ENCODE measurements around the gene FARS2. TPM values are rescaled to one million over a fixed set of nuclear protein-coding genes. Genes with fewer than 3 reads are reported as not detected.

Gene FARS2
- polyA plus RNA-seq, 3 donors, result 12.2 to 21.6 (median 17.7) TPM

DNA sequence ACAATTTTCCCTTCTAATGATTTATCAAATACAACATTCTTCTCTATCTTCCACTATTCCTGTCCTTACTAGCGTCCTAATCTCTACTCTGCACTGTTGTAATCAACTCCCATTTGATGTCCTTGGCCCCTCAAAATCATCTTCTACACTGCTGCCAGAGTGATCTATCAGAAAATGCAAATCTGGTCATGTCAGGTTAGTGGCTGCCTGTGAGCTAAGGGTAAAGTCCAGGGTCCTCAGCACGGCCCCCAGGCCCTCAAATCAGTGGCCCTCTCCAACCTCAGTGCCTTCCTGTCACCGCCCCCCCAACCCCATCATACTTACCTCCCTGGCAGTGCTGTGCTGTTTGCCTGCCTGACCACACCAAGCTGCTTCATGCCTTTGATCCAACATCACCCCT, 4.4 kb upstream of the FARS2 start:
- no peak overlapping the region for H3K27ac ChIP-seq (ENCODE audit: low read depth in 1 of 2, low read length in 2 of 2)
- DNase-seq, result no peak
- Mint-ChIP-seq H3K27me3 (ENCODE audit: low read depth in 3 of 3) (peaks cover 0 to 3% (median 0%) of the 10 kb centered on the region in 3 donors), H3K36me3 (peaks cover 9 to 16% of the 10 kb centered on the region in 2 donors), H3K9me3 (no peaks in the 10 kb centered on the region), H3K4me3 (no peak overlapping the region), H3K4me1 (peaks cover 11% of the 10 kb centered on the region), H3K27ac (no peak overlapping the region)
- intact Hi-C loops (cut with micrococcal nuclease), result no loop called here
- H3K9ac ChIP-seq (ENCODE audit: insufficient read depth, low read length, poor library complexity, severe bottlenecking), result no peak overlapping the region
- H3K4me1 ChIP-seq (ENCODE audit: control insufficient read depth in 1 of 2, insufficient read depth in 2 of 2, low read length in 2 of 2), result peaks cover 12 to 14% of the 10 kb centered on the region in 2 donors
- H3K79me2 ChIP-seq (ENCODE audit: insufficient read depth, low read length), result peaks cover 19% of the 10 kb centered on the region
- H4K20me1 ChIP-seq (ENCODE audit: insufficient read depth, low read length), result no peaks in the 10 kb centered on the region
- no peaks in the 10 kb centered on the region for H3K27me3 ChIP-seq (ENCODE audit: control insufficient read depth in 2 of 2, insufficient read depth in 2 of 2, low read length in 2 of 2)
- H3K4me2 ChIP-seq (replicated peaks; ENCODE audit: extremely low read depth, low read length, poor library complexity, severe bottlenecking), result no peak overlapping the region
- WGBS (ENCODE audit: insufficient coverage), result 92% methylated on average over 3 of the region's 3 CpGs
- no peak for TF ChIP-seq CTCF (IDR thresholded peaks at IDR 0.05)
- no peaks in the 10 kb centered on the region for H3K9me3 ChIP-seq (replicated peaks in 1 of 2; ENCODE audit: control insufficient read depth in 1 of 2, insufficient read depth in 1 of 2, low read length in 2 of 2)
- no peak overlapping the region for H2AFZ ChIP-seq (ENCODE audit: insufficient read depth, low read depth, low read length, poor library complexity, severe bottlenecking)
- no peak overlapping the region for H3K4me3 ChIP-seq (replicated peaks in 1 of 3; ENCODE audit: low read depth in 2 of 3, low read length in 3 of 3)
- peaks cover 0 to 7% of the 10 kb centered on the region in 2 donors for H3K36me3 ChIP-seq (replicated peaks in 1 of 2; ENCODE audit: control insufficient read depth in 1 of 2, insufficient read depth in 2 of 2, low read length in 2 of 2)

- intact Hi-C loops (cut with micrococcal nuclease), result no loop called here
- no peak overlapping the region for H3K4me3 Mint-ChIP-seq
Measured at GRCh38 chr6:5257400-5257799, 3.9 kb upstream of the FARS2 start.

More at GRCh38 chr6:5257400-5257799, 3.9 kb upstream of the FARS2 start:
- no peak overlapping the region for H3K9ac ChIP-seq (ENCODE audit: insufficient read depth, low read length, poor library complexity, severe bottlenecking)
- no peak overlapping the region for H3K4me3 ChIP-seq (replicated peaks in 1 of 3; ENCODE audit: low read depth in 2 of 3, low read length in 3 of 3)
- H3K4me2 ChIP-seq (replicated peaks; ENCODE audit: extremely low read depth, low read length, poor library complexity, severe bottlenecking), result no peak overlapping the region
- peaks cover 9 to 16% of the 10 kb centered on the region in 2 donors for H3K36me3 Mint-ChIP-seq
- H3K9me3 ChIP-seq (replicated peaks in 1 of 2; ENCODE audit: control insufficient read depth in 1 of 2, insufficient read depth in 1 of 2, low read length in 2 of 2), result no peaks in the 10 kb centered on the region
- H3K4me1 ChIP-seq (ENCODE audit: control insufficient read depth in 1 of 2, insufficient read depth in 2 of 2, low read length in 2 of 2), result peaks cover 17 to 18% of the 10 kb centered on the region in 2 donors
- no peak overlapping the region for H2AFZ ChIP-seq (ENCODE audit: insufficient read depth, low read depth, low read length, poor library complexity, severe bottlenecking)
- no peaks in the 10 kb centered on the region for H4K20me1 ChIP-seq (ENCODE audit: insufficient read depth, low read length)
- peaks cover 16% of the 10 kb centered on the region for H3K4me1 Mint-ChIP-seq
- WGBS (ENCODE audit: insufficient coverage), result 97% methylated on average over 6 of the region's 8 CpGs
- DNase-seq, result no peak
- peaks cover 0 to 7% of the 10 kb centered on the region in 2 donors for H3K36me3 ChIP-seq (replicated peaks in 1 of 2; ENCODE audit: control insufficient read depth in 1 of 2, insufficient read depth in 2 of 2, low read length in 2 of 2)
- no peak for TF ChIP-seq CTCF (IDR thresholded peaks at IDR 0.05)
- no peaks in the 10 kb centered on the region for H3K9me3 Mint-ChIP-seq
- no peaks in the 10 kb centered on the region for H3K27me3 ChIP-seq (ENCODE audit: control insufficient read depth in 2 of 2, insufficient read depth in 2 of 2, low read length in 2 of 2)
- H3K27ac Mint-ChIP-seq, result peak overlapping the region in 1 of 7 donors; percentile 9
- peaks cover 0 to 3% (median 0%) of the 10 kb centered on the region in 3 donors for H3K27me3 Mint-ChIP-seq (ENCODE audit: low read depth in 3 of 3)
- peaks cover 23% of the 10 kb centered on the region for H3K79me2 ChIP-seq (ENCODE audit: insufficient read depth, low read length)
- no peak overlapping the region for H3K27ac ChIP-seq (ENCODE audit: low read depth in 1 of 2, low read length in 2 of 2)

Measured in CD14-positive monocyte (primary cell).